HCT116 (cell line): ENCODE data around the gene TROAP.

Source experiments
- CEBPB ChIP-seq: IDR thresholded peaks from 2 replicates; pipeline ENCODE4 v1.6.1; 2012; ENCODE audit warnings: low read depth
- CTCF ChIP-seq, 3 experiments: fragments of 200-600 bp in 1 of 3; sonication (generic) in 1 of 3; IDR thresholded peaks in 2 of 3; conservative IDR thresholded peaks in 1 of 3; 2 replicates each; pipeline ENCODE4 v1.5.1; 2012 to 2017; ENCODE audit warnings: low read depth in 2 of 3, low read length in 2 of 3, antibody characterized with exemption in 1 of 3, borderline replicate concordance in 1 of 3, control low read depth in 1 of 3, mild to moderate bottlenecking in 1 of 3, mixed read lengths in 1 of 3, mixed run types in 1 of 3, moderate library complexity in 1 of 3; ENCODE audit not compliant: insufficient read depth in 1 of 3
- EZH2phosphoT487 ChIP-seq: fragments of 200-600 bp; IDR thresholded peaks from 2 replicates; pipeline ENCODE4 v1.6.1; 2018; ENCODE audit warnings: antibody characterized with exemption, borderline replicate concordance

GRCh38 chr12:49274396-49275069, 48.5 kb upstream of the TROAP start:
- TF ChIP-seq CTCF (IDR thresholded peaks at IDR 0.05 in 2 of 3, conservative IDR thresholded peaks at IDR 0.05 in 1 of 3; ENCODE audit: borderline replicate concordance in 1 of 3, insufficient read depth in 1 of 3, low read depth in 2 of 3, low read length in 2 of 3) (no peak), EZH2phosphoT487 (no peak), CEBPB (no peak)
